Measurements from ENCODE around the gene ZNF670.
"Not testable (repeated sequence)": the region's sequence is repeated elsewhere in the genome, so short reads cannot be mapped to it uniquely, and the experiment has no call there.

The ZNF670 gene

GRCh38 chr1:247078258-247079140, at the start of gene ZNF670:
Gene ZNF670, minus strand, starts transcription at chr1:247078811. Its CDS starts 215 bp downstream, at chr1:247078596.
- DNase-seq (ENCODE audit: low read depth): peak; percentile 65

- DNase-seq (ENCODE audit: low read depth): not testable (repeated sequence)
Measured at GRCh38 chr1:247127519-247128282, 49.1 kb upstream of the ZNF670 start.

- DNase-seq (ENCODE audit: low read depth): not testable (repeated sequence)
Measured at GRCh38 chr1:247126601-247127000, 48.0 kb upstream of the ZNF670 start.

GRCh38 chr1:247126166-247126565, 47.6 kb upstream of the ZNF670 start:
- not testable (repeated sequence) for DNase-seq (ENCODE audit: low read depth)

- no peak for DNase-seq (ENCODE audit: low read depth)
Measured at GRCh38 chr1:247121382-247121781, 42.8 kb upstream of the ZNF670 start.

- not testable (repeated sequence) for DNase-seq (ENCODE audit: low read depth)
Measured at GRCh38 chr1:247120408-247120668, 41.7 kb upstream of the ZNF670 start.

- no peak for DNase-seq (ENCODE audit: low read depth)
Measured at GRCh38 chr1:247119600-247120407, 41.2 kb upstream of the ZNF670 start.

- no peak for DNase-seq (ENCODE audit: low read depth)
Measured at GRCh38 chr1:247118946-247119446, 40.4 kb upstream of the ZNF670 start.

- no peak for DNase-seq (ENCODE audit: low read depth)
Measured at GRCh38 chr1:247115545-247115944, 36.9 kb upstream of the ZNF670 start.

- no peak for DNase-seq (ENCODE audit: low read depth)
Measured at GRCh38 chr1:247115141-247115510, 36.5 kb upstream of the ZNF670 start.

- DNase-seq (ENCODE audit: low read depth): no peak
Measured at GRCh38 chr1:247114351-247115140, 35.9 kb upstream of the ZNF670 start.

- DNase-seq (ENCODE audit: low read depth): no peak
Measured at GRCh38 chr1:247113733-247114271, 35.2 kb upstream of the ZNF670 start.

GRCh38 chr1:247113094-247113497, 34.5 kb upstream of the ZNF670 start:
- DNase-seq (ENCODE audit: low read depth): no peak

- DNase-seq (ENCODE audit: low read depth): no peak
Measured at GRCh38 chr1:247112479-247112781, 33.8 kb upstream of the ZNF670 start.

GRCh38 chr1:247111700-247112478, 33.3 kb upstream of the ZNF670 start:
- no peak for DNase-seq (ENCODE audit: low read depth)

- DNase-seq (ENCODE audit: low read depth): no peak
Measured at GRCh38 chr1:247111259-247111699, 32.7 kb upstream of the ZNF670 start.

GRCh38 chr1:247110627-247111258, 32.1 kb upstream of the ZNF670 start:
- DNase-seq (ENCODE audit: low read depth): no peak

GRCh38 chr1:247107694-247108093, 29.1 kb upstream of the ZNF670 start:
- no peak for DNase-seq (ENCODE audit: low read depth)

- no peak for DNase-seq (ENCODE audit: low read depth)
Measured at GRCh38 chr1:247105966-247106365, 27.4 kb upstream of the ZNF670 start.

- no peak for DNase-seq (ENCODE audit: low read depth)
Measured at GRCh38 chr1:247104965-247105364, 26.4 kb upstream of the ZNF670 start.

Data from stimulated activated CD8-positive, alpha-beta memory T cell treated with anti-CD3 and anti-CD28 coated beads, Interleukin-15, amount 100 ng/mL, for 1 hour (primary cell).